Endothelial cell of umbilical vein (primary cell): ENCODE measurements around the gene TRIM56.
"Not testable (repeated sequence)": the region's sequence is repeated elsewhere in the genome, so short reads cannot be mapped to it uniquely, and the experiment has no call there.

Experiments used
- POLR2A ChIP-seq: IDR thresholded peaks from 2 replicates; pipeline ENCODE4 v1.6.1; 2012; ENCODE audit warnings: low read depth, mild to moderate bottlenecking, control low read depth, low read length
- POLR2AphosphoS5 ChIP-seq: IDR thresholded peaks from 2 replicates; pipeline ENCODE4 v1.6.1; 2012; ENCODE audit warnings: low read depth, mild to moderate bottlenecking, control low read depth, low read length, moderate library complexity; ENCODE audit not compliant: insufficient read depth

GRCh38 chr7:101071362-101072104, 13.7 kb upstream of the TRIM56 start:
- not testable (repeated sequence) for TF ChIP-seq POLR2AphosphoS5, POLR2A
